ENCODE results near the gene RPL31.
A peak's percentile ranks its signal among the peaks of the same experiment; 100 is the strongest.

DNA sequence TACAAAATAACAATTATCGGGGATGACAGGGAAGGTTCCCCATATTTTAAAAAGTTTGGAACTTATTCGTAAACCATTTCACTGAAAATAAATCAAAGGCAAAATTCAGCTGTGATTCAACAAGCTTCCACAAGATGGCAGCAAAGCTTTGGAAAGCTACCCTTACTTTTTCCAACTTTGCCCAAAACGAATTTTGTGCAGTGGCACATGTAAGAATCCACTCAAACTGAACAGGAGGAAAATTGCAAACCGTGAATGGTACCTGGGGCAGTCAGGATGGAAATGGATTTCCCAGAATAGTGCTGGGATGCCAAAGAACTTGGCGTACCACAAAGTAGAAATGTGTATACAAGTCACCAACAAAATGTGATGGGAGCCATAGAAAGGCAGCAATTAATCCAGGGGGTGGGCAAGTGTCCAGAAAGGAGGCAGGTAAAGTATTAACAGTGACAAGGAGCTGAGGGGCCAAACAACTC lies 10.7 kb downstream of the RPL31 start:
- TF ChIP-seq, protein P1, sequence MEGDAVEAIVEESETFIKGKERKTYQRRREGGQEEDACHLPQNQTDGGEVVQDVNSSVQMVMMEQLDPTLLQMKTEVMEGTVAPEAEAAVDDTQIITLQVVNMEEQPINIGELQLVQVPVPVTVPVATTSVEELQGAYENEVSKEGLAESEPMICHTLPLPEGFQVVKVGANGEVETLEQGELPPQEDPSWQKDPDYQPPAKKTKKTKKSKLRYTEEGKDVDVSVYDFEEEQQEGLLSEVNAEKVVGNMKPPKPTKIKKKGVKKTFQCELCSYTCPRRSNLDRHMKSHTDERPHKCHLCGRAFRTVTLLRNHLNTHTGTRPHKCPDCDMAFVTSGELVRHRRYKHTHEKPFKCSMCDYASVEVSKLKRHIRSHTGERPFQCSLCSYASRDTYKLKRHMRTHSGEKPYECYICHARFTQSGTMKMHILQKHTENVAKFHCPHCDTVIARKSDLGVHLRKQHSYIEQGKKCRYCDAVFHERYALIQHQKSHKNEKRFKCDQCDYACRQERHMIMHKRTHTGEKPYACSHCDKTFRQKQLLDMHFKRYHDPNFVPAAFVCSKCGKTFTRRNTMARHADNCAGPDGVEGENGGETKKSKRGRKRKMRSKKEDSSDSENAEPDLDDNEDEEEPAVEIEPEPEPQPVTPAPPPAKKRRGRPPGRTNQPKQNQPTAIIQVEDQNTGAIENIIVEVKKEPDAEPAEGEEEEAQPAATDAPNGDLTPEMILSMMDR (IDR thresholded peaks at IDR 0.05; ENCODE audit: insufficient read depth, low read depth, low read length), result peak; percentile 82
- TF ChIP-seq EZH2 (IDR thresholded peaks at IDR 0.05; ENCODE audit: insufficient read depth, low read length), result no peak
